ENCODE measurements around the gene PPP2R2C.

Gene PPP2R2C

GRCh38 chr4:6472387-6473263 is at the start of gene PPP2R2C (continued):
- no peak for TF ChIP-seq PRDM4 (tag by site-specific recombination; IDR thresholded peaks at IDR 0.05)
- TF ChIP-seq ZNF266 (tag by site-specific recombination; IDR thresholded peaks at IDR 0.05; ENCODE audit: low read depth): no peak
- 0 out of 2 replicates have a peak, but pooled peaks have one; percentile 25 for TF ChIP-seq ZEB2 (tag by site-specific recombination; IDR thresholded peaks at IDR 0.05)
- no peak for TF ChIP-seq ZNF623 (tag by site-specific recombination; IDR thresholded peaks at IDR 0.05)
- no peak for TF ChIP-seq ZNF768 (tag by site-specific recombination; IDR thresholded peaks at IDR 0.05)
- no peak for TF ChIP-seq ZNF16 (tag by site-specific recombination; IDR thresholded peaks at IDR 0.05; ENCODE audit: low read depth)
- TF ChIP-seq ZNF366 (tag by site-specific recombination; conservative IDR thresholded peaks at IDR 0.05): 0 out of 2 replicates have a peak, but pooled peaks have one; percentile 42
- peak; percentile 37; the same call in 1 of the 2 replicates for TF ChIP-seq ZNF398 (tag by site-specific recombination; IDR thresholded peaks at IDR 0.05)

DNA sequence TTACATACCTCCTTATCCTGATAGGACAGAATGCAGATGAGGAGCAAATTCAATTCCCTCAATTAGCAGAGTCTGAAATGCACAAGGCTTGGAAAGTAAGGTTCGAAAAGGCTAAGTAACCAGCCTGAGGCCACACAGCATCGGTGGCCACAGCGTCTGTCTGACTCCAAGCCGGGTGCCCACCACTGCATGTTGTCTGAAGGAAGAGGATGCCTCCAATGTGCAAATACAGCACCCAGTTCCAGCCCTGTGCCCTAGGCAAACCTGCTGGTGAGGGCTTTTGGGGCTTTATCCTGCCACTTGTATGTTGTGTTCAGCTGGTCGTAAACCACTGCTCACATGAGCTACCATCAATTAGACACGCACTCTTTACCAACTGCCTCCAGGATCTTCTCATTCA is 48.6 kb upstream of the PPP2R2C start:
- ChIA-PET POLR2A (no interaction called here), CTCF (no interaction called here)
- TF ChIP-seq MZF1 (tag by site-specific recombination; IDR thresholded peaks at IDR 0.05; ENCODE audit: borderline replicate concordance) (no peak), YY2 (tag by site-specific recombination; IDR thresholded peaks at IDR 0.05) (no peak), ZNF707 (tag by site-specific recombination; IDR thresholded peaks at IDR 0.05) (no peak), ZNF843 (tag by site-specific recombination; IDR thresholded peaks at IDR 0.05) (no peak), ZNF280C (tag by site-specific recombination; IDR thresholded peaks at IDR 0.05) (no peak), ZNF488 (tag by site-specific recombination; IDR thresholded peaks at IDR 0.05) (no peak), PRDM1 (tag by site-specific recombination; IDR thresholded peaks at IDR 0.05) (no peak), ZNF248 (tag by site-specific recombination; IDR thresholded peaks at IDR 0.05) (no peak), ZNF292 (tag by site-specific recombination; IDR thresholded peaks at IDR 0.05; ENCODE audit: borderline replicate concordance, low read depth) (no peak), ZNF544 (tag by site-specific recombination; IDR thresholded peaks at IDR 0.05) (no peak), ZNF335 (tag by site-specific recombination; conservative IDR thresholded peaks at IDR 0.05) (no peak), ZBTB1 (tag by site-specific recombination; IDR thresholded peaks at IDR 0.05) (no peak), SCRT1 (tag by site-specific recombination; IDR thresholded peaks at IDR 0.05; ENCODE audit: borderline replicate concordance) (no peak), ZNF600 (tag by site-specific recombination; IDR thresholded peaks at IDR 0.05) (no peak), ZNF157 (tag by site-specific recombination; IDR thresholded peaks at IDR 0.05) (no peak), ZNF560 (tag by site-specific recombination; IDR thresholded peaks at IDR 0.05; ENCODE audit: borderline replicate concordance) (no peak)
- TF ChIP-seq, protein P1, sequence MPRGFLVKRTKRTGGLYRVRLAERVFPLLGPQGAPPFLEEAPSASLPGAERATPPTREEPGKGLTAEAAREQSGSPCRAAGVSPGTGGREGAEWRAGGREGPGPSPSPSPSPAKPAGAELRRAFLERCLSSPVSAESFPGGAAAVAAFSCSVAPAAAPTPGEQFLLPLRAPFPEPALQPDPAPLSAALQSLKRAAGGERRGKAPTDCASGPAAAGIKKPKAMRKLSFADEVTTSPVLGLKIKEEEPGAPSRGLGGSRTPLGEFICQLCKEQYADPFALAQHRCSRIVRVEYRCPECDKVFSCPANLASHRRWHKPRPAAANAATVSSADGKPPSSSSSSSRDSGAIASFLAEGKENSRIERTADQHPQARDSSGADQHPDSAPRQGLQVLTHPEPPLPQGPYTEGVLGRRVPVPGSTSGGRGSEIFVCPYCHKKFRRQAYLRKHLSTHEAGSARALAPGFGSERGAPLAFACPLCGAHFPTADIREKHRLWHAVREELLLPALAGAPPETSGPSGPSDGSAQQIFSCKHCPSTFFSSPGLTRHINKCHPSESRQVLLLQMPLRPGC (tag by site-specific recombination; IDR thresholded peaks at IDR 0.05): no peak
- TF ChIP-seq, protein P2, sequence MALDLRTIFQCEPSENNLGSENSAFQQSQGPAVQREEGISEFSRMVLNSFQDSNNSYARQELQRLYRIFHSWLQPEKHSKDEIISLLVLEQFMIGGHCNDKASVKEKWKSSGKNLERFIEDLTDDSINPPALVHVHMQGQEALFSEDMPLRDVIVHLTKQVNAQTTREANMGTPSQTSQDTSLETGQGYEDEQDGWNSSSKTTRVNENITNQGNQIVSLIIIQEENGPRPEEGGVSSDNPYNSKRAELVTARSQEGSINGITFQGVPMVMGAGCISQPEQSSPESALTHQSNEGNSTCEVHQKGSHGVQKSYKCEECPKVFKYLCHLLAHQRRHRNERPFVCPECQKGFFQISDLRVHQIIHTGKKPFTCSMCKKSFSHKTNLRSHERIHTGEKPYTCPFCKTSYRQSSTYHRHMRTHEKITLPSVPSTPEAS (tag by site-specific recombination; IDR thresholded peaks at IDR 0.05): no peak

More for the DNA sequence above, 48.6 kb upstream of the PPP2R2C start:
- no peaks in the 10 kb centered on the region for H3K36me3 ChIP-seq (ENCODE audit: control insufficient read depth in 2 of 2, insufficient read depth in 1 of 2, low read length in 2 of 2)
- no peaks in the 10 kb centered on the region for H3K4me1 ChIP-seq (ENCODE audit: control insufficient read depth, insufficient read depth, low read length)
- H3K27ac ChIP-seq (ENCODE audit: extremely low read depth, low read depth, low read length): no peak overlapping the region
- no peaks in the 10 kb centered on the region for H3K9me3 ChIP-seq (ENCODE audit: control insufficient read depth, insufficient read depth, low read depth, low read length)
- H3K4me3 ChIP-seq (ENCODE audit: low read depth, low read length): no peak overlapping the region
